H1 (cell line): ENCODE results near the gene GLTP. TPM values are rescaled to one million over a fixed set of nuclear protein-coding genes. Genes with fewer than 3 reads are reported as not detected.

Source experiments
- ASH2L ChIP-seq: fragments of 200-600, 300-600 bp; sonication (generic); IDR thresholded peaks from one replicate; pipeline ENCODE4 v1.7.1; 2017; ENCODE audit warnings: low read length
- CHD1 ChIP-seq: IDR thresholded peaks from 2 replicates; pipeline ENCODE4 v1.6.1; 2012; ENCODE audit warnings: low read depth, low read length, improper control_type of control experiment
- CTBP2 ChIP-seq: IDR thresholded peaks from 2 replicates; pipeline ENCODE4 v1.7.0; 2011; ENCODE audit warnings: borderline replicate concordance, mild to moderate bottlenecking, moderate library complexity, mixed read lengths, low read length; ENCODE audit not compliant: insufficient read depth, insufficient read length
- polyA plus RNA-seq, 7 experiments: library from polyadenylated mRNA; depleted of rRNA in 3 of 7; stranded (reverse) in 5 of 7; unstranded in 2 of 7; fragments of >200 nt in 5 of 7; fragments of 200-250 nt in 2 of 7; gene quantifications; 1 replicate in 5 of 7; 2 replicates in 1 of 7; 4 replicates in 1 of 7; pipeline versions ENCODE4 v1.2.1 to v1.2.3, GENCODE V29; 2011 to 2013; ENCODE audit warnings: missing spikeins in 2 of 7, mixed read lengths in 2 of 7
- total RNA-seq: library from RNA; stranded (reverse); fragmentation: NEBNext Ultra II Directional; extraction: Animal tissue kit (Norgen Biotek cat#: 25700); gene quantifications from 2 replicates; pipeline ENCODE4 v1.2.1, GENCODE V29; 2021

Gene GLTP
- total and polyA plus RNA-seq, 2 of the 8 experiments (the other 6 are each of a cell fraction or from before 2014, with no cell fraction given): 9.8 to 26.1 TPM

DNA sequence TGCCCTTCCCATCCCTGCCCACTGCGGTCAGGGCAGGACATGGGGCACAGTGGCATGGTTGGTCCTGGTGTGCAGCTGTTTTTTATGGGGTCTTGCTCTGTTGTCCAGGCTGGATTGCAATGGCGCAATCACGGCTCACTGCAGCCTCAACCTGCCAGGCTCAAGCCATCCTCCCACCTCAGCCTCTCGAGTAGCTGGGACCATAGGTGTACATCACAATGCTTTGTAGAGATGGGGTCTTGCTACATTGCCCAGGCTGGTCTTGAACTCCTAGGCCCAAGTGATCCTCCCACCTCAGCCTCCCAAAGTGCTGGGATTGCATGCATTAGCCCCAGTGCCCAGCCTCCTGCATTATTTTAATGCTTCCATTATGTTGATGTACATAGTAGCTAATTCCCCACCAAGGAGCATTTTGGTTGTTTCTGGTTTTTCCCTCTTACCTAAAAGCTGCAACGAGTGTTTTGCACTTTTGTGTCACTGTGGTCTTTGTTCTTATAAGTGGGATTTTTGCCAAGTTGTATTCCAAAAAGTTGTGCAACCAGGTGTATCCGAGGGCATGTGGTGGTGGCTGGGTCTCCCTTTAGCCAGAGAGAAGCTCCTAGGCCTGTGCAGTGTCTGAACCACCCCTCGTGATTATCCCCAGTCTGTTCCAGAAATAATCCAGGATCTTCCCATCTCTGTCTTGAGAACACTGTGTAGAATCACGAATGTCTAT is 30.1 kb upstream of the GLTP start (continued):
- TF ChIP-seq CTBP2 (no peak), ASH2L (no peak), CHD1 (no peak)
- TF ChIP-seq, all 59 proteins: peak for 0
